Esophagus muscularis mucosa (tissue), 4 donors: ENCODE data around the gene GALNT18. TPM values are rescaled to one million over a fixed set of nuclear protein-coding genes. Genes with fewer than 3 reads are reported as not detected.

ENCODE experiments used
- DNase-seq: peaks from one replicate; pipeline ENCODE4 v3.0.0-alpha.2; 2017; ENCODE audit errors: extremely low spot score
- H3K27ac ChIP-seq, 4 donors: fragments of 200-600 bp; sonication (generic); replicated peaks in 1 of 4; 1 replicate in 3 of 4; 2 replicates in 1 of 4; pipeline ENCODE4 v1.5.1; 2016 to 2019; ENCODE audit warnings: mild to moderate bottlenecking in 1 of 4
- H3K27me3 ChIP-seq, 4 donors: fragments of 200-600 bp; sonication (generic); one replicate each; pipeline versions ENCODE4 v1.5.1 to v1.6.0; 2016 to 2019
- H3K36me3 ChIP-seq, 4 donors: fragments of 200-600 bp; sonication (generic); one replicate each; pipeline ENCODE4 v1.5.1; 2016 to 2019
- H3K4me1 ChIP-seq, 4 donors: fragments of 200-600 bp; sonication (generic); one replicate each; pipeline ENCODE4 v1.5.1; 2016 to 2019
- H3K4me3 ChIP-seq, 4 donors: fragments of 200-600 bp; sonication (generic); 1 replicate in 2 of 4; 2 replicates in 2 of 4; pipeline ENCODE4 v1.5.1; 2016 to 2019; ENCODE audit warnings: mild to moderate bottlenecking in 4 of 4, moderate library complexity in 1 of 4
- H3K9me3 ChIP-seq, 4 donors: fragments of 200-600 bp; sonication (generic); 1 replicate in 3 of 4; 2 replicates in 1 of 4; pipeline ENCODE4 v1.5.1; 2016 to 2019
- EP300 ChIP-seq: sonication (generic); formaldehyde crosslinking; IDR thresholded peaks from one replicate; pipeline ENCODE4 v1.6.1; 2017; ENCODE audit warnings: antibody characterized with exemption
- POLR2A ChIP-seq: fragments of 450-650 bp; IDR thresholded peaks from one replicate; pipeline ENCODE4 v1.6.1; 2017; ENCODE audit warnings: antibody characterized with exemption, moderate library complexity, mild to moderate bottlenecking, low read depth
- POLR2AphosphoS5 ChIP-seq, 2 donors: sonication (generic); formaldehyde crosslinking; IDR thresholded peaks; one replicate each; pipeline ENCODE4 v1.6.1; 2017; ENCODE audit warnings: antibody characterized with exemption in 2 of 2
- WGBS: methylation state at CpG from one replicate; pipeline ENCODE4 v1.1.5; 2018; 5-methylcytosine and 5-hydroxymethylcytosine counted together
- intact Hi-C: fragments of 100-400 bp; cut with DNase I; formaldehyde crosslinking; loops from one replicate; pipeline ENCODE4 v1.15.1; 2023
- total RNA-seq, 4 donors: library from RNA; depleted of rRNA; stranded (reverse); fragments of >200 nt; gene quantifications; one replicate each; pipeline versions ENCODE4 v1.1.0 to v1.2.1, GENCODE V29; 2016
- TF ChIP-seq, protein P1 (sequence below), 3 experiments: fragments of 200-600 bp in 2 of 3; fragments of 450-650 bp in 1 of 3; sonication (generic) in 2 of 3; IDR thresholded peaks; one replicate each; pipeline ENCODE4 v1.5.1; 2017 to 2019; ENCODE audit warnings: antibody characterized with exemption in 3 of 3, mild to moderate bottlenecking in 2 of 3, moderate library complexity in 1 of 3

Gene GALNT18
- total RNA-seq, 4 donors from 2014 or later: 29.1 to 67.0 (median 49.3) TPM

DNA sequence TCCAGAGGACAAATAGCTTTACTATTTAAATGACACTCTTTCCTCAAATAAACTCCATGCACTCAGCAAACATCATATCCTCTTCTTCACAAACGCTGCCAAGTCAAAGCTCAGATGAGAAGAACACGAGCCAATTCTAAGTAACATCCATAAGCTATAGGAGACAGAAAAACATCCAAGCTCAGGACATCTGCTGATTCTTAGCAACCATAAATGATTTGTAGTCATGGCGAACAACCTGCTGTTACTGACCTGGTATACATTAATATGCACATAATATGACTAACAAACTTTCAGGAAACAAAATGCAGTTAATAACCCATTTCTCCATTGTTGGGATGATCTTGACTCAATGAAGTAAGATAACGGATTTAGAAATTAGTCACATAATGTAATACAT, 6.7 kb downstream of the GALNT18 start:
- intact Hi-C loops: no loop called here
- peak overlapping the region in 1 of 4 donors; percentile 21 for H3K27ac ChIP-seq
- H3K36me3 ChIP-seq: no peaks in the 10 kb centered on the region
- TF ChIP-seq, protein P1, sequence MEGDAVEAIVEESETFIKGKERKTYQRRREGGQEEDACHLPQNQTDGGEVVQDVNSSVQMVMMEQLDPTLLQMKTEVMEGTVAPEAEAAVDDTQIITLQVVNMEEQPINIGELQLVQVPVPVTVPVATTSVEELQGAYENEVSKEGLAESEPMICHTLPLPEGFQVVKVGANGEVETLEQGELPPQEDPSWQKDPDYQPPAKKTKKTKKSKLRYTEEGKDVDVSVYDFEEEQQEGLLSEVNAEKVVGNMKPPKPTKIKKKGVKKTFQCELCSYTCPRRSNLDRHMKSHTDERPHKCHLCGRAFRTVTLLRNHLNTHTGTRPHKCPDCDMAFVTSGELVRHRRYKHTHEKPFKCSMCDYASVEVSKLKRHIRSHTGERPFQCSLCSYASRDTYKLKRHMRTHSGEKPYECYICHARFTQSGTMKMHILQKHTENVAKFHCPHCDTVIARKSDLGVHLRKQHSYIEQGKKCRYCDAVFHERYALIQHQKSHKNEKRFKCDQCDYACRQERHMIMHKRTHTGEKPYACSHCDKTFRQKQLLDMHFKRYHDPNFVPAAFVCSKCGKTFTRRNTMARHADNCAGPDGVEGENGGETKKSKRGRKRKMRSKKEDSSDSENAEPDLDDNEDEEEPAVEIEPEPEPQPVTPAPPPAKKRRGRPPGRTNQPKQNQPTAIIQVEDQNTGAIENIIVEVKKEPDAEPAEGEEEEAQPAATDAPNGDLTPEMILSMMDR (IDR thresholded peaks at IDR 0.05): no peak
- TF ChIP-seq POLR2AphosphoS5 (IDR thresholded peaks at IDR 0.05) (no peak), EP300 (no peak), POLR2A (no peak)
- WGBS: 57% methylated on average over 4 of the region's 4 CpGs
- no peaks in the 10 kb centered on the region for H3K9me3 ChIP-seq
- DNase-seq: peak; percentile 10
- H3K4me1 ChIP-seq: peaks cover 45 to 86% (median 72%) of the 10 kb centered on the region in 4 donors
- H3K4me3 ChIP-seq: no peak overlapping the region
- no peaks in the 10 kb centered on the region for H3K27me3 ChIP-seq

- intact Hi-C loops: loop anchor here (5.0 kb wide), 1 partner anchor 40 kb away; no protein-coding TSS in a partner anchor
Measured at GRCh38 chr11:11612439-11612838, 9.4 kb downstream of the GALNT18 start.

GRCh38 chr11:11611381-11611780, 10.4 kb downstream of the GALNT18 start:
- DNase-seq: peak; percentile 90
- no peak for TF ChIP-seq POLR2AphosphoS5 (IDR thresholded peaks at IDR 0.05)
- TF ChIP-seq POLR2A: no peak
- intact Hi-C loops: loop anchor here (5.0 kb wide), 1 partner anchor 39 kb away; no protein-coding TSS in a partner anchor
- Histone ChIP-seq H3K9me3 (no peaks in the 10 kb centered on the region), H3K36me3 (no peaks in the 10 kb centered on the region), H3K27me3 (no peaks in the 10 kb centered on the region), H3K4me3 (no peak overlapping the region), H3K4me1 (peaks cover 37 to 77% (median 62%) of the 10 kb centered on the region in 4 donors), H3K27ac (peak overlapping the region; percentile 11 to 34 (median 28))
- 64% methylated on average over 6 of the region's 6 CpGs for WGBS

More at GRCh38 chr11:11612439-11612838, 9.4 kb downstream of the GALNT18 start:
- H3K9me3 ChIP-seq: no peaks in the 10 kb centered on the region
- H3K27ac ChIP-seq: no peak overlapping the region
- no peak overlapping the region for H3K4me3 ChIP-seq
- H3K27me3 ChIP-seq: no peaks in the 10 kb centered on the region
- DNase-seq: peak; percentile 89
- TF ChIP-seq POLR2A (no peak), POLR2AphosphoS5 (IDR thresholded peaks at IDR 0.05) (no peak), EP300 (no peak)
- TF ChIP-seq, protein P1 (IDR thresholded peaks at IDR 0.05): no peak
- 99% methylated on average over 4 of the region's 4 CpGs for WGBS
- H3K4me1 ChIP-seq: peaks cover 44 to 86% (median 68%) of the 10 kb centered on the region in 4 donors
- H3K36me3 ChIP-seq: no peaks in the 10 kb centered on the region

DNA sequence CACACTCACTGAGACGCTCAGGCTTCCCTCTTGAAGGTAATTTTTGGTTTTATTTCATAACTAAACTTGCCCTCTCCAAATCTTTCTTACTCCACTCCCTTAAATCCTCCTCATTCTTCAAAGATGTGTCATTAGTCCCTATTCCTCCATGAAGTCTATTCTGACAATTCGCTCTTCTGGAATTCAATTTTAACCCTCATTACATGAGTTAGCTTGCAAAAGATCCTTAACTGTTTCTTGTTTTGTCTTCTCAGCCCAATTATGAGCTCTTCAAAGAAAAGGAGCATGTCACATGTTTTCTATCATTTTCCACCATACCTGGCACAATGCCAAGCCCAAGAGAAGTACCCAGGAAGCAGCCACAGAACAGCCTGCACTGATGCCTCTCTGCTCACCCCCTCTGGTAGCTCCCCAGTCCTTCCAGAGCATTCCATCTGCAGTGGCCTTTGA, 13.0 kb downstream of the GALNT18 start:
- no peak for DNase-seq
- intact Hi-C loops: no loop called here
- H3K36me3 ChIP-seq: no peaks in the 10 kb centered on the region

DNA sequence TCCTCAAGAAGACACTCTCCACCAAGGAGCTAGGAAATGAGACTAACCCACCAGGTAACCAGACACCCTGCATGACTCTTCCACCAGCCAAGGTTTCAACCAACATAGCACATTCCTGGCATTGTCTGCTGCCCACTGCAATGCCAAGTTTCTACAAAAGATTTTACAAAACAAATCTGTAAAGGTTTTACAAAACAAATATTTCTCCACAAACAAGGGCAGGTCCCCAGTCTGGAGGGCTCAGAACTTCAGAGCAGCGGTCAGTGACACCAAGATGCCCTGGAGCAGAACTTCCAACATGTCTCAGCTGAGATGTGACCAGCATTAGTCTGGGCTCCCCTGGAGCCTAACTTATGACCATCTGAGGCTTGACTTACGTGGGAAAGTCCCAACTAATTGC, 14.0 kb downstream of the GALNT18 start:
- Histone ChIP-seq H3K9me3 (no peaks in the 10 kb centered on the region), H3K27ac (no peak overlapping the region), H3K4me3 (no peak overlapping the region), H3K4me1 (peaks cover 27 to 57% (median 42%) of the 10 kb centered on the region in 4 donors), H3K36me3 (no peaks in the 10 kb centered on the region), H3K27me3 (no peaks in the 10 kb centered on the region)
- intact Hi-C loops: no loop called here
- TF ChIP-seq POLR2AphosphoS5 (IDR thresholded peaks at IDR 0.05): no peak
- TF ChIP-seq POLR2A: no peak
- no peak for TF ChIP-seq EP300
- TF ChIP-seq, protein P1 (IDR thresholded peaks at IDR 0.05): no peak
- WGBS: 96% methylated on average over 2 of the region's 2 CpGs
- DNase-seq: peak; percentile 70

More for the DNA sequence above, 13.0 kb downstream of the GALNT18 start:
- H3K27me3 ChIP-seq: no peaks in the 10 kb centered on the region
- no peak overlapping the region for H3K27ac ChIP-seq
- 70% methylated on average over 2 of the region's 2 CpGs for WGBS
- no peak for TF ChIP-seq POLR2A
- no peak for TF ChIP-seq EP300
- TF ChIP-seq, protein P1 (IDR thresholded peaks at IDR 0.05): no peak
- no peak for TF ChIP-seq POLR2AphosphoS5 (IDR thresholded peaks at IDR 0.05)
- peaks cover 27 to 60% (median 45%) of the 10 kb centered on the region in 4 donors for H3K4me1 ChIP-seq
- H3K9me3 ChIP-seq: no peaks in the 10 kb centered on the region
- no peak overlapping the region for H3K4me3 ChIP-seq
